GM12874 (cell line): ENCODE results near the gene HNRNPR.

Experiments
- CTCF ChIP-seq: IDR thresholded peaks from 2 replicates; pipeline ENCODE4 v1.5.1; 2011; ENCODE audit warnings: low read depth, mild to moderate bottlenecking, control low read depth, low read length, moderate library complexity; ENCODE audit not compliant: insufficient read depth

The HNRNPR gene

GRCh38 chr1:23274134-23274505 is 70.0 kb downstream of the HNRNPR start:
- TF ChIP-seq CTCF: no peak

GRCh38 chr1:23273450-23274133 is 70.5 kb downstream of the HNRNPR start:
- no peak for TF ChIP-seq CTCF

GRCh38 chr1:23263380-23263887 is 80.7 kb downstream of the HNRNPR start:
- TF ChIP-seq CTCF: no peak
